Colonic mucosa (tissue), 4 donors: Measurements from ENCODE around the gene PTPRJ. TPM values are rescaled to one million over a fixed set of nuclear protein-coding genes. Genes with fewer than 3 reads are reported as not detected.

Source experiments
- DNase-seq: peaks from one replicate; pipeline ENCODE4 v3.0.0-alpha.2; 2020
- H3K27ac ChIP-seq: fragments of 200-600 bp; one replicate; pipeline ENCODE4 v1.8.0; 2021
- H3K27me3 ChIP-seq: fragments of 200-600 bp; one replicate; pipeline ENCODE4 v1.8.0; 2021
- H3K36me3 ChIP-seq: fragments of 200-600 bp; one replicate; pipeline ENCODE4 v1.8.0; 2021
- H3K4me1 ChIP-seq: fragments of 200-600 bp; one replicate; pipeline ENCODE4 v1.8.0; 2021; ENCODE audit warnings: mild to moderate bottlenecking
- H3K4me3 ChIP-seq: fragments of 200-600 bp; one replicate; pipeline ENCODE4 v1.8.0; 2021
- H3K9ac ChIP-seq, 2 donors: one replicate each; pipeline ENCODE4 v1.7.0; 2013; ENCODE audit warnings: control low read depth in 2 of 2, low read depth in 2 of 2, low read length in 2 of 2
- H3K9me3 ChIP-seq: fragments of 200-600 bp; one replicate; pipeline ENCODE4 v1.8.0; 2021
- intact Hi-C: fragments of 100-400 bp; cut with DNase I; formaldehyde crosslinking; loops from one replicate; pipeline ENCODE4 v1.14.1; 2022
- total RNA-seq, 2 donors: library from RNA; stranded (reverse); fragmentation: NEBNext Ultra II Directional in 1 of 2; extraction: Animal tissue kit (Norgen Biotek cat#: 25700) in 1 of 2; gene quantifications; one replicate each; pipeline ENCODE4 v1.2.1, GENCODE V29; 2021
- TF ChIP-seq, protein P1 (sequence below): fragments of 200-600 bp; IDR thresholded peaks from one replicate; pipeline ENCODE4 v1.8.0; 2022; ENCODE audit warnings: antibody characterized with exemption, mild to moderate bottlenecking
- donor health status: healthy.
- donor health status: DM: no; HTN: no; CAD: no.
- donor health status: DM: no; HTN: no; CAD: no.

The PTPRJ gene
- total RNA-seq, 2 donors from 2014 or later: 37.5 to 45.7 TPM

DNA sequence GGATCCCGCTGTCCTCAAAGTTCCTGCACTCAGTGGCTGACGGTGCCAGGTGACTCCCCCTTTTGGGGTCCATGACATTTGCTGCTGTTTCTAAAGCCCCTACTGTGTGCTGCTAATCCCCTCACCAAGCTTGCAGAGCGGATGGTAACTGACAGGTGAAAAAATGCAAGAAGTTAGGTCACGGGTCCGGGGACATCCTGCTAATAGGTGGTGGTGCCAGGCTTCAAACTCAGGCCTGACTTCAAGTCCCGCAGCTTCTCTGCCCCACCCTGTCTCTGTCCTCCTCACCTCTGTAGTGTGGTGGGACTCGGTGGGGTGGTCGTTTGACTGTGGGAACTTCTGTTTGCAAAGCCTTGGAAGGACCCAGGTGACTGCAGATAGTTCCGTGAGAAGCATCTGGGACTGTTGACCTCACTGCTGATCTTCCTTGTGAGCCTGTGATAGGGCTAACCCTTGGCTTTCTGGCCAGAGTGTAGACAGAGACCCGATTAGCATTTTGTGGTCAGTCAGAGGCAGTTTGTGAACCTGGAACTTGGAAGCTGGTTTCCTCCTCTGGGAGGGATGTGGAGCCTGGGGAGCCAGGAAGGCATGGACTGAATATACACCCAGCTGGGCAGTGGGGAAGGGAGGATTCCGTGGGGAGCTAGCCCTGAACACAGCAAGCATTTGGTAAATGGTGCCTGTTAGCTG lies 120.8 kb downstream of the PTPRJ start:
- H3K4me3 ChIP-seq: no peak overlapping the region
- peaks cover 4% of the 10 kb centered on the region for H3K4me1 ChIP-seq
- no peaks in the 10 kb centered on the region for H3K9me3 ChIP-seq
- DNase-seq: no peak
- H3K36me3 ChIP-seq: no peaks in the 10 kb centered on the region
- no peaks in the 10 kb centered on the region for H3K27me3 ChIP-seq
- H3K27ac ChIP-seq: peak overlapping the region; percentile 37
- H3K9ac ChIP-seq: peak overlapping the region in 1 of 2 donors; percentile 13
- TF ChIP-seq, protein P1, sequence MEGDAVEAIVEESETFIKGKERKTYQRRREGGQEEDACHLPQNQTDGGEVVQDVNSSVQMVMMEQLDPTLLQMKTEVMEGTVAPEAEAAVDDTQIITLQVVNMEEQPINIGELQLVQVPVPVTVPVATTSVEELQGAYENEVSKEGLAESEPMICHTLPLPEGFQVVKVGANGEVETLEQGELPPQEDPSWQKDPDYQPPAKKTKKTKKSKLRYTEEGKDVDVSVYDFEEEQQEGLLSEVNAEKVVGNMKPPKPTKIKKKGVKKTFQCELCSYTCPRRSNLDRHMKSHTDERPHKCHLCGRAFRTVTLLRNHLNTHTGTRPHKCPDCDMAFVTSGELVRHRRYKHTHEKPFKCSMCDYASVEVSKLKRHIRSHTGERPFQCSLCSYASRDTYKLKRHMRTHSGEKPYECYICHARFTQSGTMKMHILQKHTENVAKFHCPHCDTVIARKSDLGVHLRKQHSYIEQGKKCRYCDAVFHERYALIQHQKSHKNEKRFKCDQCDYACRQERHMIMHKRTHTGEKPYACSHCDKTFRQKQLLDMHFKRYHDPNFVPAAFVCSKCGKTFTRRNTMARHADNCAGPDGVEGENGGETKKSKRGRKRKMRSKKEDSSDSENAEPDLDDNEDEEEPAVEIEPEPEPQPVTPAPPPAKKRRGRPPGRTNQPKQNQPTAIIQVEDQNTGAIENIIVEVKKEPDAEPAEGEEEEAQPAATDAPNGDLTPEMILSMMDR: no peak
- intact Hi-C loops: loop anchor here (10.0 kb wide), 1 partner anchor 136 kb away; no protein-coding TSS in a partner anchor

DNA sequence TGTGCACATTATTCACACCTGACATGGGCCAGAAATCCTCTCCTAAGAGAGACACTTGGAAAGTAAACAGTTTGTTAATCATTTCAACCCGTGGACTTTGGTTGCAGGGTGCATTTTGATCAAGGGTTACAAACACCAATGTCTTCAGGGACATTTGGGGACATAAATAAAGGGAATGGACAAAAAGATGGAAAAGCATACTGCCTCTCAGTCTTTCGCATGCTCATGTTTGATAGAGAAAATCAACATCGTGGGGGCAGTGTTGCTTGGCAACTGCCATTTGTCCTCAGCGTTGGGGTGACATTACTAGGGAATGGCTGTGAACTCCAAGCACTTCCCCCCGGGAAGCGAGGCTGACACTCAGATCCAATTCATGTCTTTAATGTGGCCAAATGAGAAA lies 121.6 kb downstream of the PTPRJ start:
- Histone ChIP-seq H3K27ac (peak overlapping the region; percentile 37), H3K9me3 (no peaks in the 10 kb centered on the region), H3K4me1 (peaks cover 4% of the 10 kb centered on the region), H3K27me3 (no peaks in the 10 kb centered on the region), H3K4me3 (no peak overlapping the region), H3K9ac (no peak overlapping the region), H3K36me3 (no peaks in the 10 kb centered on the region)
- intact Hi-C loops: loop anchor here (10.0 kb wide), 1 partner anchor 137 kb away; no protein-coding TSS in a partner anchor
- peak; percentile 39 for DNase-seq
- TF ChIP-seq, protein P1: no peak

DNA sequence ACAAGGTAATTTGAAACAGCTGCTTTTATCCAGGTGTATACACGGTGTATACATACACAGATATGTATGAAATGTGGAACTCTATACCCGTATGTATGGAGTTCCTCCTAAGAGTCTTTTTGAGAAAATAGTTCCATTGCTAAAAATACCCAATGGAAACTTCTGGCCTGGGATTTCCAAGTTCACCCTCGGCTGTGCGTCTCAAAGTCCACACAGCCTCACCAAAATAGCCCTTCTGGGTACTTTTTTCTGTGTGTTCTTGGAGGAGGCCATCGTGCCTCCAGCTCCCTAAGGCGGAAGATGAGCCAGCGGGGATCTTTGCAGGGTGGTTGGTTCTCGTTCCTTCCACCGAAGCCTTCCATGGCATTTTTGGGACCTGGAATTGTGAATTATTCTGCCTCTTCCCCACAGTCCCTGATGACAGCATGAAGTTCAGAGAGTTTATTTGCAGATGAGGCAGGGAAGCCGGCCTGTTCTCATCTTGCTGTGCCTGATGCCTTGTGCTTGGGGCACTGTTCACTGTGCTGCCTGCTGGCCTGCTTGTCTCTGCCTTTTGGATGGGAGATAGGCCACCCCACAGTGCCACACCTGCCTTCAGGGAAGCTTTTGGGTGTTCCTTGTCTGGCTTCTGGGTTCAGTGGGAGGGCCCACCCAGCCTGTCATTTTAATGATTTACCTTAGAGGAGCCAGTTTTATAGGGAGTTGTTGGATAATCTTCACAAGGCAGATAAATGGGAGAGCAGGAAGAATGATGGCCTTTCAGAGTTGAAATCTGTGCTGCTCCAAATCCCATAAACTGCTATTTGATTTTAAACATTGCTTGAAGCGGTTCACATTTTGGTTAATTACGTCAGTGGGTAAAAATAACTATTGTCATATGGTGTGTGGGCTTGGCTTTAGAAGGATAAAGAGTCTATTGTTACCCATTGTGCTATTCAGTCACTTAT lies 123.5 kb downstream of the PTPRJ start:
- H3K36me3 ChIP-seq: no peaks in the 10 kb centered on the region
- H3K9ac ChIP-seq: peak overlapping the region in 1 of 2 donors; percentile 57
- peak; percentile 82 for DNase-seq
- H3K9me3 ChIP-seq: no peaks in the 10 kb centered on the region
- no peaks in the 10 kb centered on the region for H3K27me3 ChIP-seq
- TF ChIP-seq, protein P1: no peak
- intact Hi-C loops: loop anchor here (10.0 kb wide), 1 partner anchor 139 kb away; no protein-coding TSS in a partner anchor
- no peak overlapping the region for H3K4me3 ChIP-seq
- peaks cover 4% of the 10 kb centered on the region for H3K4me1 ChIP-seq
- H3K27ac ChIP-seq: peak overlapping the region; percentile 53

DNA sequence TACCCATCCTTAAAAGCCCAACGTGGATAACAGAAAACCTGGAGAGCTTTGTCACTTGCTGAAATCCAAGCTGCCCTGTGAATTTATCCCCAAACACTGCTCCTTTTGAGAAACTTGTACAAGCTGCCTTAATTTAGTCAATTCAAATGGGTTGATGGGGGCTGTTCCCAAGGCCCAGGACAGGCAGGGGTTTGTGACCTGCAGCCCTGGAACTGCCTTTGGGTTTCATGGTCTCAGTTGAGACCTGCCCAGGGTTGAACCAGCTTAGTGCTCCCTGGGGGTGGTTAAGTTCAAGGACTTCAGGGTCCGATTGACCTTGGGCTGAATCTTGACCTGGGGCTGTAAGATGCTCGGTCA lies 124.2 kb downstream of the PTPRJ start:
- TF ChIP-seq, protein P1: no peak
- H3K27ac ChIP-seq: peak overlapping the region; percentile 53
- H3K36me3 ChIP-seq: no peaks in the 10 kb centered on the region
- no peak for DNase-seq
- peaks cover 4% of the 10 kb centered on the region for H3K4me1 ChIP-seq
- H3K9ac ChIP-seq: peak overlapping the region in 1 of 2 donors; percentile 57
- no peaks in the 10 kb centered on the region for H3K9me3 ChIP-seq
- no peaks in the 10 kb centered on the region for H3K27me3 ChIP-seq
- intact Hi-C loops: loop anchor here (10.0 kb wide), 1 partner anchor 140 kb away; no protein-coding TSS in a partner anchor
- no peak overlapping the region for H3K4me3 ChIP-seq
